MM.1S (cell line): ENCODE results near the gene ROR2.

Experiments used
- DNase-seq: peaks from one replicate; pipeline ENCODE4 v3.0.0-alpha.2; 2015
- H2AFZ ChIP-seq: fragments of 300-600 bp; sonication (generic); 2 replicates; pipeline ENCODE4 v1.6.0; 2016; ENCODE audit warnings: antibody characterized with exemption, low read length
- H3F3A ChIP-seq: fragments of 300-600 bp; sonication (generic); 2 replicates; pipeline ENCODE4 v1.6.1; 2016; ENCODE audit warnings: mild to moderate bottlenecking, antibody characterized with exemption, low read length, moderate library complexity, mixed read lengths; ENCODE audit not compliant: insufficient read depth
- H3K27ac ChIP-seq: fragments of 300-600 bp; sonication (generic); 2 replicates; pipeline ENCODE4 v1.5.1; 2016; ENCODE audit warnings: mild to moderate bottlenecking, low read length
- H3K27me3 ChIP-seq: fragments of 300-600 bp; sonication (generic); replicated peaks from 2 replicates; pipeline ENCODE4 v1.6.0; 2016; ENCODE audit warnings: low read length; ENCODE audit not compliant: insufficient read depth
- H3K36me3 ChIP-seq: fragments of 300-600 bp; sonication (generic); replicated peaks from 2 replicates; pipeline ENCODE4 v1.6.1; 2016; ENCODE audit warnings: mild to moderate bottlenecking, low read length, mixed read lengths; ENCODE audit not compliant: insufficient read depth
- H3K4me1 ChIP-seq: fragments of 300-600 bp; sonication (generic); 2 replicates; pipeline ENCODE4 v1.6.1; 2016; ENCODE audit warnings: low read length, mixed read lengths
- H3K4me2 ChIP-seq: fragments of 300-600 bp; sonication (generic); 2 replicates; pipeline ENCODE4 v1.6.0; 2016; ENCODE audit warnings: low read depth, low read length
- H3K4me3 ChIP-seq: fragments of 300-600 bp; sonication (generic); 2 replicates; pipeline ENCODE4 v1.5.1; 2016; ENCODE audit warnings: low read length, mixed read lengths
- H3K79me2 ChIP-seq: fragments of 300-600 bp; sonication (generic); 2 replicates; pipeline ENCODE4 v1.6.1; 2016; ENCODE audit warnings: mixed run types, low read length, mixed read lengths
- H3K9ac ChIP-seq: fragments of 300-600 bp; sonication (generic); 2 replicates; pipeline ENCODE4 v1.6.1; 2016; ENCODE audit warnings: low read length, mixed read lengths
- H3K9me2 ChIP-seq: fragments of 300-600 bp; sonication (generic); replicated peaks from 2 replicates; pipeline ENCODE4 v1.6.1; 2016; ENCODE audit warnings: mild to moderate bottlenecking, low read length, mixed read lengths; ENCODE audit not compliant: insufficient read depth
- H3K9me3 ChIP-seq: fragments of 300-600 bp; sonication (generic); replicated peaks from 2 replicates; pipeline ENCODE4 v1.6.1; 2016; ENCODE audit warnings: mild to moderate bottlenecking, low read length, mixed read lengths; ENCODE audit not compliant: insufficient read depth
- H4K20me1 ChIP-seq: fragments of 300-600 bp; sonication (generic); 2 replicates; pipeline ENCODE4 v1.6.1; 2016; ENCODE audit warnings: mild to moderate bottlenecking, low read length, moderate library complexity, mixed read lengths; ENCODE audit not compliant: insufficient read depth
- CTCF ChIP-seq: fragments of 300-600 bp; sonication (generic); IDR thresholded peaks from 2 replicates; pipeline ENCODE4 v1.5.1; 2016; ENCODE audit warnings: antibody characterized with exemption, low read length, mixed read lengths
- EZH2 ChIP-seq: fragments of 300-600 bp; sonication (generic); optimal IDR thresholded peaks from 2 replicates; pipeline ENCODE3; 2017; ENCODE audit warnings: low read depth, mild to moderate bottlenecking, antibody characterized with exemption, low read length, mixed read lengths
- EZH2phosphoT487 ChIP-seq: fragments of 300-600 bp; sonication (generic); IDR thresholded peaks from 2 replicates; pipeline ENCODE4 v1.6.1; 2018; ENCODE audit warnings: antibody characterized with exemption, low read length

ROR2 gene

GRCh38 chr9:91778031-91778430 is 172.0 kb downstream of the ROR2 start:
- Histone ChIP-seq H3K27me3 (no peaks in the 10 kb centered on the region), H3K4me2 (no peak overlapping the region), H2AFZ (no peak overlapping the region), H3K36me3 (no peaks in the 10 kb centered on the region), H3K27ac (no peak overlapping the region), H3K9ac (no peak overlapping the region), H3K9me2 (no peaks in the 10 kb centered on the region), H3F3A (no peaks in the 10 kb centered on the region), H3K9me3 (no peaks in the 10 kb centered on the region), H3K4me3 (no peak overlapping the region), H3K4me1 (peaks cover 7% of the 10 kb centered on the region; the same call in 1 of the 2 replicates), H3K79me2 (0 out of 2 replicates have a peak, but pooled peaks cover 3% of the 10 kb centered on the region), H4K20me1 (no peaks in the 10 kb centered on the region)
- no peak for TF ChIP-seq EZH2
- no peak for TF ChIP-seq CTCF
- TF ChIP-seq EZH2phosphoT487 = no peak
- no peak for DNase-seq

- Histone ChIP-seq H3K9ac (no peak overlapping the region), H3K4me3 (no peak overlapping the region), H3K79me2 (0 out of 2 replicates have a peak, but pooled peaks cover 3% of the 10 kb centered on the region), H3K4me2 (no peak overlapping the region), H3K27ac (no peak overlapping the region), H3K9me2 (no peaks in the 10 kb centered on the region), H3F3A (no peaks in the 10 kb centered on the region), H3K27me3 (no peaks in the 10 kb centered on the region), H3K36me3 (no peaks in the 10 kb centered on the region), H3K4me1 (peaks cover 6% of the 10 kb centered on the region; the same call in 1 of the 2 replicates), H4K20me1 (no peaks in the 10 kb centered on the region), H3K9me3 (no peaks in the 10 kb centered on the region), H2AFZ (no peak overlapping the region)
- no peak for TF ChIP-seq EZH2phosphoT487
- TF ChIP-seq CTCF = no peak
- no peak for TF ChIP-seq EZH2
- no peak for DNase-seq
Measured at GRCh38 chr9:91777292-91777830, 172.7 kb downstream of the ROR2 start.

- no peak for DNase-seq
- H2AFZ ChIP-seq = no peak overlapping the region
- no peak overlapping the region for H3K4me2 ChIP-seq
- H4K20me1 ChIP-seq = no peaks in the 10 kb centered on the region
- H3K4me3 ChIP-seq = no peak overlapping the region
- H3K4me1 ChIP-seq = peaks cover 6% of the 10 kb centered on the region; the same call in 1 of the 2 replicates
- no peak for TF ChIP-seq CTCF
- TF ChIP-seq EZH2 = no peak
- TF ChIP-seq EZH2phosphoT487 = no peak
- H3K9me2 ChIP-seq = no peaks in the 10 kb centered on the region
- no peaks in the 10 kb centered on the region for H3F3A ChIP-seq
- 0 out of 2 replicates have a peak, but pooled peaks cover 3% of the 10 kb centered on the region for H3K79me2 ChIP-seq
- no peaks in the 10 kb centered on the region for H3K27me3 ChIP-seq
- H3K9me3 ChIP-seq = no peaks in the 10 kb centered on the region
- H3K27ac ChIP-seq = no peak overlapping the region
- H3K9ac ChIP-seq = no peak overlapping the region
- H3K36me3 ChIP-seq = no peaks in the 10 kb centered on the region
Measured at GRCh38 chr9:91776409-91777291, 173.4 kb downstream of the ROR2 start.
